Measurements from ENCODE around the gene ALOX5AP.

The ALOX5AP gene

DNA sequence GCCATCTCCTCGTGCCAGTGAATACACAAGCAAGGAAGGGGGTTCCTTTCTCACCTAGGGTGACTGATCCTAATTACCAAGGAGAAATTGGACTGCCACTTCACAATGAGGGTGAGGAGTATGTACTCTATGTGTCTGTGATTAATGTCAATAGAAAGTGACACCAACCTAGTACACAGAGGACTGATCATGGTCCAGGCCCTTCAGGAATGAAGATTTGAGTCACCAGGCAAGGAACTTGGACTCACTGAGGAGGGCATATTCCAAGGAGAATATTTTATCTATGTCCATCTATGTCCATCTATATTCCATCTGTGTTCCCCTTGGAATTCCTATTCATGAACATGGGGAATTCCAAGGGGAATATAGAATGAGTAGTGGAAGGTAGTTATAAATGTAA, 9.2 kb upstream of the ALOX5AP start:
- H3K4me3 ChIP-seq (ENCODE audit: low read length in 2 of 2), result no peak overlapping the region
- no peak overlapping the region for H3K9ac ChIP-seq (ENCODE audit: low read length in 2 of 2)
- no peaks in the 10 kb centered on the region for H3K36me3 ChIP-seq (ENCODE audit: control insufficient read depth in 2 of 2, insufficient read depth in 2 of 2, low read length in 2 of 2)
- H3K27ac ChIP-seq (ENCODE audit: low read length), result no peak overlapping the region
- no peaks in the 10 kb centered on the region for H3K9me3 ChIP-seq (ENCODE audit: control insufficient read depth in 2 of 2, low read length in 2 of 2)
- H3K27me3 ChIP-seq (ENCODE audit: control insufficient read depth in 1 of 2, insufficient read depth in 2 of 2, low read length in 2 of 2), result no peaks in the 10 kb centered on the region
- H3K4me1 ChIP-seq (ENCODE audit: control insufficient read depth, insufficient read depth, low read length), result no peaks in the 10 kb centered on the region

- H3K4me3 ChIP-seq (ENCODE audit: low read length in 2 of 2), result no peak overlapping the region
- H3K9me3 ChIP-seq (ENCODE audit: control insufficient read depth in 2 of 2, low read length in 2 of 2), result no peaks in the 10 kb centered on the region
- no peaks in the 10 kb centered on the region for H3K36me3 ChIP-seq (ENCODE audit: control insufficient read depth in 2 of 2, insufficient read depth in 2 of 2, low read length in 2 of 2)
- peaks cover 0 to 8% of the 10 kb centered on the region in 2 donors for H3K27me3 ChIP-seq (ENCODE audit: control insufficient read depth in 1 of 2, insufficient read depth in 2 of 2, low read length in 2 of 2)
- H3K4me1 ChIP-seq (ENCODE audit: control insufficient read depth, insufficient read depth, low read length), result peaks cover 3% of the 10 kb centered on the region
- no peak overlapping the region for H3K27ac ChIP-seq (ENCODE audit: low read length)
- H3K9ac ChIP-seq (ENCODE audit: low read length in 2 of 2), result no peak overlapping the region
Observed at GRCh38 chr13:30727491-30728355, 7.6 kb upstream of the ALOX5AP start.

DNA sequence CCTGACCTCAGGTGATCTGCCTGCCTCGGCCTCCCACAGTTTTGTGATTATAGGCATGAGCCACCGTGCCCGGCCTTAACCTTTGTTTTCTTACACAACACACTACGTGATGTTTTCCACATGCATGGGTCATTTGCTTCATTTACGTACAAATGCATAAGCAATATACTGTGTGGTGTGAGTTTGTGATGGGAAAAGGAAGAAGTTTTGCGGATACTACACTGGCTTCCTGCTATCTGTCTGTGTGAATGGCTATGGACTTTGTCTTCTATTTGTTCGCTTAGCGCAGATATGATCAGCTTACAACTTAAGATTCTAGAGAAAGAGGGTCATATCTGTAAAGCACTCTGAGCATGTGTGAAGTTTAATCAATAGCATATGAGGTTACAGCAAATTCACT, 5.5 kb upstream of the ALOX5AP start:
- peaks cover 3% of the 10 kb centered on the region for H3K4me1 ChIP-seq (ENCODE audit: control insufficient read depth, insufficient read depth, low read length)
- H3K9me3 ChIP-seq (ENCODE audit: control insufficient read depth in 2 of 2, low read length in 2 of 2), result no peaks in the 10 kb centered on the region
- no peaks in the 10 kb centered on the region for H3K36me3 ChIP-seq (ENCODE audit: control insufficient read depth in 2 of 2, insufficient read depth in 2 of 2, low read length in 2 of 2)
- peaks cover 0 to 8% of the 10 kb centered on the region in 2 donors for H3K27me3 ChIP-seq (ENCODE audit: control insufficient read depth in 1 of 2, insufficient read depth in 2 of 2, low read length in 2 of 2)
- H3K9ac ChIP-seq (ENCODE audit: low read length in 2 of 2), result no peak overlapping the region
- no peak overlapping the region for H3K4me3 ChIP-seq (ENCODE audit: low read length in 2 of 2)
- no peak overlapping the region for H3K27ac ChIP-seq (ENCODE audit: low read length)

- Histone ChIP-seq H3K4me3 (ENCODE audit: low read length in 2 of 2) (no peak overlapping the region), H3K9me3 (ENCODE audit: control insufficient read depth in 2 of 2, low read length in 2 of 2) (no peaks in the 10 kb centered on the region), H3K27me3 (ENCODE audit: control insufficient read depth in 1 of 2, insufficient read depth in 2 of 2, low read length in 2 of 2) (peaks cover 0 to 8% of the 10 kb centered on the region in 2 donors), H3K9ac (ENCODE audit: low read length in 2 of 2) (no peak overlapping the region), H3K27ac (ENCODE audit: low read length) (no peak overlapping the region), H3K4me1 (ENCODE audit: control insufficient read depth, insufficient read depth, low read length) (peaks cover 3% of the 10 kb centered on the region), H3K36me3 (ENCODE audit: control insufficient read depth in 2 of 2, insufficient read depth in 2 of 2, low read length in 2 of 2) (no peaks in the 10 kb centered on the region)
Observed at GRCh38 chr13:30730526-30730925, 4.8 kb upstream of the ALOX5AP start.

DNA sequence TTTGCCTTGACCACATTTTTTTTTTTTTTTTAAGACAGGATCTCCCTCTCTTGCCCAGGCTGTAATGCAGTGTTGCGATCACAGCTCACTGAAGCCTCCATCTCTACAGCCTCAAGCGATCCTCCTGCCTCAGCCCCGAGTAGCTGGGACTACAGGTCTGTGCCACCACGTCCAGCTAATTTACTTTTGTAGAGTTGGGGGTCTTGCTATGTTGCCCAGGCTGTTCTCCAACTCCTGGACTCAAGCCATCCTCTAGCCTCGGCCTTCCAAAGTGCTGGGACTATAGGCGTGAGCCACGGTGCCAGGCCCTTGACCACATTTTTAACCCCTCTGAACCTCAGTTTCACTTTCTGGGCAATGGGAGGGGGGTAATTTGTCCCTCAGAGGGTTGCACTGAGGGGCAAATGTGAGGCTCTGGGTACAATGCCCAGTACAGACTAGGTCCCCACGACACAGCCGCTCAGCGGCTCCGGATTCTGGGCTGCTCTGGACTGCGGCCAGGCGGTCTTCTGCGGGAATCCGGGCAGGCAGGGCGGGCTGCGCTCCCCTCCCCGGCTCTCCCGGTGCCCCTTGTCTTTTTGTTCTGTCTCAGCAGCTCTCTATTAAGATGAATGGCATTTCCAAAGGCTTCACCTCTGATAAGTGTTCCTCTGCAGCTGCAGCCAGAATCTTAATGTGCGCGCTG, 3.8 kb upstream of the ALOX5AP start:
- Histone ChIP-seq H3K4me3 (ENCODE audit: low read length in 2 of 2) (peak overlapping the region; percentile 54 to 67), H3K4me1 (ENCODE audit: control insufficient read depth, insufficient read depth, low read length) (peaks cover 3% of the 10 kb centered on the region), H3K27me3 (ENCODE audit: control insufficient read depth in 1 of 2, insufficient read depth in 2 of 2, low read length in 2 of 2) (peaks cover 0 to 8% of the 10 kb centered on the region in 2 donors), H3K36me3 (ENCODE audit: control insufficient read depth in 2 of 2, insufficient read depth in 2 of 2, low read length in 2 of 2) (no peaks in the 10 kb centered on the region), H3K27ac (ENCODE audit: low read length) (no peak overlapping the region), H3K9me3 (ENCODE audit: control insufficient read depth in 2 of 2, low read length in 2 of 2) (no peaks in the 10 kb centered on the region), H3K9ac (ENCODE audit: low read length in 2 of 2) (no peak overlapping the region)

DNA sequence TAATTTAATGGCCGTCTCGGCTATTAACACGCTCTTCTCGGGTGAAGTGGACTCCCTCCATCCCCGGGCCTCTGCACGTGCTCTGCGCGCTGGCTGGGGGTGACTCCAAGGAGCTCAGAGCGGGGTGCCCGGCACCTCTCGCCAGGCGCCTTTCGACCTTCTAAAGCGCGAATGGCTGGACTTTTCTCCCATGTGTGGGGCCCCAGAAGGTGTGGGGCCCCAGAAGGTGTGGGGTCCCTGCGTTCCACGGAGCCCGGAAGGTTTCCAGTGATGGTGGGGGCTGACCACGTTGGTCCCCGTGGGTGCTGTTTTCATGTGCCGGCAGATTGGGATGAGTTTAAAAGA, 3.3 kb upstream of the ALOX5AP start:
- Histone ChIP-seq H3K9me3 (ENCODE audit: control insufficient read depth in 2 of 2, low read length in 2 of 2) (no peaks in the 10 kb centered on the region), H3K27ac (ENCODE audit: low read length) (no peak overlapping the region), H3K9ac (ENCODE audit: low read length in 2 of 2) (no peak overlapping the region), H3K36me3 (ENCODE audit: control insufficient read depth in 2 of 2, insufficient read depth in 2 of 2, low read length in 2 of 2) (no peaks in the 10 kb centered on the region), H3K27me3 (ENCODE audit: control insufficient read depth in 1 of 2, insufficient read depth in 2 of 2, low read length in 2 of 2) (peaks cover 0 to 8% of the 10 kb centered on the region in 2 donors), H3K4me1 (ENCODE audit: control insufficient read depth, insufficient read depth, low read length) (peaks cover 3% of the 10 kb centered on the region), H3K4me3 (ENCODE audit: low read length in 2 of 2) (peak overlapping the region; percentile 54 to 67)

GRCh38 chr13:30734439-30734838, 904 bp upstream of the ALOX5AP start:
- Histone ChIP-seq H3K27ac (ENCODE audit: low read length) (no peak overlapping the region), H3K4me1 (ENCODE audit: control insufficient read depth, insufficient read depth, low read length) (peaks cover 3% of the 10 kb centered on the region), H3K36me3 (ENCODE audit: control insufficient read depth in 2 of 2, insufficient read depth in 2 of 2, low read length in 2 of 2) (no peaks in the 10 kb centered on the region), H3K27me3 (ENCODE audit: control insufficient read depth in 1 of 2, insufficient read depth in 2 of 2, low read length in 2 of 2) (peaks cover 0 to 8% of the 10 kb centered on the region in 2 donors), H3K9ac (ENCODE audit: low read length in 2 of 2) (no peak overlapping the region), H3K4me3 (ENCODE audit: low read length in 2 of 2) (no peak overlapping the region), H3K9me3 (ENCODE audit: control insufficient read depth in 2 of 2, low read length in 2 of 2) (no peaks in the 10 kb centered on the region)

- Histone ChIP-seq H3K27me3 (ENCODE audit: control insufficient read depth in 1 of 2, insufficient read depth in 2 of 2, low read length in 2 of 2) (peaks cover 0 to 8% of the 10 kb centered on the region in 2 donors), H3K4me1 (ENCODE audit: control insufficient read depth, insufficient read depth, low read length) (peaks cover 3% of the 10 kb centered on the region), H3K36me3 (ENCODE audit: control insufficient read depth in 2 of 2, insufficient read depth in 2 of 2, low read length in 2 of 2) (no peaks in the 10 kb centered on the region), H3K9ac (ENCODE audit: low read length in 2 of 2) (no peak overlapping the region), H3K27ac (ENCODE audit: low read length) (no peak overlapping the region), H3K4me3 (ENCODE audit: low read length in 2 of 2) (peak overlapping the region in 1 of 2 donors; percentile 29), H3K9me3 (ENCODE audit: control insufficient read depth in 2 of 2, low read length in 2 of 2) (no peaks in the 10 kb centered on the region)
Observed at GRCh38 chr13:30735872-30736175, 481 bp downstream of the ALOX5AP start.

- Histone ChIP-seq H3K9ac (ENCODE audit: low read length in 2 of 2) (no peak overlapping the region), H3K9me3 (ENCODE audit: control insufficient read depth in 2 of 2, low read length in 2 of 2) (no peaks in the 10 kb centered on the region), H3K27me3 (ENCODE audit: control insufficient read depth in 1 of 2, insufficient read depth in 2 of 2, low read length in 2 of 2) (peaks cover 0 to 8% of the 10 kb centered on the region in 2 donors), H3K4me1 (ENCODE audit: control insufficient read depth, insufficient read depth, low read length) (no peaks in the 10 kb centered on the region), H3K36me3 (ENCODE audit: control insufficient read depth in 2 of 2, insufficient read depth in 2 of 2, low read length in 2 of 2) (no peaks in the 10 kb centered on the region), H3K27ac (ENCODE audit: low read length) (no peak overlapping the region), H3K4me3 (ENCODE audit: low read length in 2 of 2) (no peak overlapping the region)
Observed at GRCh38 chr13:30736461-30737320, 1.3 kb downstream of the ALOX5AP start.

GRCh38 chr13:30737511-30738337, 2.4 kb downstream of the ALOX5AP start:
- Histone ChIP-seq H3K36me3 (ENCODE audit: control insufficient read depth in 2 of 2, insufficient read depth in 2 of 2, low read length in 2 of 2) (no peaks in the 10 kb centered on the region), H3K27me3 (ENCODE audit: control insufficient read depth in 1 of 2, insufficient read depth in 2 of 2, low read length in 2 of 2) (no peaks in the 10 kb centered on the region), H3K9ac (ENCODE audit: low read length in 2 of 2) (no peak overlapping the region), H3K4me3 (ENCODE audit: low read length in 2 of 2) (no peak overlapping the region), H3K4me1 (ENCODE audit: control insufficient read depth, insufficient read depth, low read length) (no peaks in the 10 kb centered on the region), H3K9me3 (ENCODE audit: control insufficient read depth in 2 of 2, low read length in 2 of 2) (no peaks in the 10 kb centered on the region), H3K27ac (ENCODE audit: low read length) (no peak overlapping the region)

Measured in stomach smooth muscle (tissue), 2 donors.